ENCODE results near the gene OGDH. TPM values are rescaled to one million over a fixed set of nuclear protein-coding genes. Genes with fewer than 3 reads are reported as not detected.

OGDH gene
- polyA plus RNA-seq, 3 donors = 41.0 to 74.1 (median 49.9) TPM

- intact Hi-C loops (cut with micrococcal nuclease) = loop anchor here (5.0 to 10.0 kb wide), 3 partner anchors 32 to 205 kb away; partner anchors contain the start of genes H2AZ2 (in 1 of the 2), OGDH (in 1 of the 2) and TMED4 (in 1 of the 2)
- Mint-ChIP-seq H3K27ac (peak overlapping the region; percentile 100), H3K36me3 (peaks cover 23 to 47% of the 10 kb centered on the region in 2 donors), H3K4me1 (peaks cover 60% of the 10 kb centered on the region), H3K27me3 (ENCODE audit: low read depth in 3 of 3) (no peaks in the 10 kb centered on the region), H3K4me3 (peak overlapping the region; percentile 24 to 60), H3K9me3 (no peaks in the 10 kb centered on the region)
- peak in 1 of 3 donors; percentile 34 for DNase-seq
- Histone ChIP-seq H3K79me2 (ENCODE audit: insufficient read depth, low read length) (peaks cover 58% of the 10 kb centered on the region), H3K9ac (ENCODE audit: insufficient read depth, low read length, poor library complexity, severe bottlenecking) (peak overlapping the region; percentile 85), H3K9me3 (replicated peaks in 1 of 2; ENCODE audit: control insufficient read depth in 1 of 2, insufficient read depth in 1 of 2, low read length in 2 of 2) (no peaks in the 10 kb centered on the region), H3K4me2 (replicated peaks; ENCODE audit: extremely low read depth, low read length, poor library complexity, severe bottlenecking) (peak overlapping the region; percentile 52), H3K4me1 (ENCODE audit: control insufficient read depth in 1 of 2, insufficient read depth in 2 of 2, low read length in 2 of 2) (peaks cover 56 to 59% of the 10 kb centered on the region in 2 donors), H3K36me3 (replicated peaks in 1 of 2; ENCODE audit: control insufficient read depth in 1 of 2, insufficient read depth in 2 of 2, low read length in 2 of 2) (peaks cover 3 to 13% of the 10 kb centered on the region in 2 donors), H3K27me3 (ENCODE audit: control insufficient read depth in 2 of 2, insufficient read depth in 2 of 2, low read length in 2 of 2) (no peaks in the 10 kb centered on the region), H3K27ac (ENCODE audit: low read depth in 1 of 2, low read length in 2 of 2) (peak overlapping the region; percentile 97 to 100), H4K20me1 (ENCODE audit: insufficient read depth, low read length) (no peaks in the 10 kb centered on the region), H3K4me3 (replicated peaks in 1 of 3; ENCODE audit: low read depth in 2 of 3, low read length in 3 of 3) (peak overlapping the region in 1 of 3 experiments; percentile 42), H2AFZ (ENCODE audit: insufficient read depth, low read depth, low read length, poor library complexity, severe bottlenecking) (no peak overlapping the region)
- TF ChIP-seq CTCF (IDR thresholded peaks at IDR 0.05) = no peak
- WGBS (ENCODE audit: insufficient coverage) = 76% methylated on average over 6 of the region's 8 CpGs
These were observed 33.4 kb downstream of the OGDH start for GRCh38 chr7:44639671-44640321.

GRCh38 chr7:44643206-44643605 is 36.8 kb downstream of the OGDH start:
- Histone ChIP-seq H3K4me3 (replicated peaks in 1 of 3; ENCODE audit: low read depth in 2 of 3, low read length in 3 of 3) (no peak overlapping the region), H3K27me3 (ENCODE audit: control insufficient read depth in 2 of 2, insufficient read depth in 2 of 2, low read length in 2 of 2) (no peaks in the 10 kb centered on the region), H3K9me3 (replicated peaks in 1 of 2; ENCODE audit: control insufficient read depth in 1 of 2, insufficient read depth in 1 of 2, low read length in 2 of 2) (no peaks in the 10 kb centered on the region), H3K27ac (ENCODE audit: low read depth in 1 of 2, low read length in 2 of 2) (no peak overlapping the region), H3K36me3 (replicated peaks in 1 of 2; ENCODE audit: control insufficient read depth in 1 of 2, insufficient read depth in 2 of 2, low read length in 2 of 2) (peaks cover 27 to 47% of the 10 kb centered on the region in 2 donors), H4K20me1 (ENCODE audit: insufficient read depth, low read length) (no peaks in the 10 kb centered on the region), H2AFZ (ENCODE audit: insufficient read depth, low read depth, low read length, poor library complexity, severe bottlenecking) (no peak overlapping the region), H3K79me2 (ENCODE audit: insufficient read depth, low read length) (peaks cover 29% of the 10 kb centered on the region), H3K4me1 (ENCODE audit: control insufficient read depth in 1 of 2, insufficient read depth in 2 of 2, low read length in 2 of 2) (peaks cover 23 to 25% of the 10 kb centered on the region in 2 donors), H3K4me2 (replicated peaks; ENCODE audit: extremely low read depth, low read length, poor library complexity, severe bottlenecking) (no peak overlapping the region), H3K9ac (ENCODE audit: insufficient read depth, low read length, poor library complexity, severe bottlenecking) (no peak overlapping the region)
- H3K4me1 Mint-ChIP-seq = peaks cover 34% of the 10 kb centered on the region
- no peak for DNase-seq
- peaks cover 39 to 65% of the 10 kb centered on the region in 2 donors for H3K36me3 Mint-ChIP-seq
- H3K27me3 Mint-ChIP-seq (ENCODE audit: low read depth in 3 of 3) = no peaks in the 10 kb centered on the region
- no peak overlapping the region for H3K4me3 Mint-ChIP-seq
- H3K27ac Mint-ChIP-seq = peak overlapping the region in 2 of 7 donors; percentile 20 to 78
- intact Hi-C loops (cut with micrococcal nuclease) = loop anchor here in 1 of 2 donors (5.0 kb wide), 1 partner anchor 36 kb away; the partner anchor contains the start of gene OGDH
- TF ChIP-seq CTCF (IDR thresholded peaks at IDR 0.05) = no peak
- WGBS (ENCODE audit: insufficient coverage) = 88% methylated on average over 1 of the region's 1 CpG
- no peaks in the 10 kb centered on the region for H3K9me3 Mint-ChIP-seq

Measured in CD14-positive monocyte (primary cell).